ENCODE measurements around the gene MTMR11. TPM values are rescaled to one million over a fixed set of nuclear protein-coding genes. Genes with fewer than 3 reads are reported as not detected.
A peak's percentile ranks its signal among the peaks of the same experiment; 100 is the strongest.

Gene MTMR11
- total RNA-seq, 1 experiment from 2014 or later, result 3.9 TPM

DNA sequence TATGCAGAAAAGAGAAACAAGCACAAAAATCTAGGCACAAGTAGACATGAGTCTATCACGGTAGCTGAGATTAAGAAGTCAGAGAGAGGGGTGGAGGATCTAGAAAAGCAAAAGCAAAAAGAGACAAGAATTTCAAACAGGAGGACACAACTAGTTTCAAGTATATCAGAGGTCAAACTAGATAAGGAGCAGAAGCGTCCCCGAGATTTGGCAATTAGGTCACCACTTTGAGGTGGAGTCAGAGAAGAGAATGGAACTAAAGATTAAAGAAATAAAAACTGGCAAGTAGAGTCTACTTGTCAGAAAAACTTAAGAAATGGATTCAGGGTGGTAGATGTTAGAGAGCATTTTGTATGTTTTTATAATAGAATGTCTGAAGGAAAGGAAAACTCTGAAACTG is 11.3 kb downstream of the MTMR11 start:
- Mint-ChIP-seq H3K4me3 (peak overlapping the region; percentile 97 to 100), H3K27me3 (ENCODE audit: low read depth) (no peaks in the 10 kb centered on the region), H3K9me3 (no peaks in the 10 kb centered on the region; a peak in 1 of 5 replicates), H3K4me1 (peaks cover 17 to 26% of the 10 kb centered on the region in 2 experiments), H3K36me3 (ENCODE audit: insufficient read depth in 1 of 3, low read depth in 3 of 3) (peaks cover 33 to 54% (median 49%) of the 10 kb centered on the region in 3 experiments), H3K27ac (no peak overlapping the region)
- Histone ChIP-seq H2BK12ac (ENCODE audit: insufficient read length, low read depth, low read length) (no peak overlapping the region), H3K9me3 (ENCODE audit: control insufficient read depth, low read depth, low read length) (no peaks in the 10 kb centered on the region), H2AFZ (ENCODE audit: low read length) (no peak overlapping the region), H2AK5ac (ENCODE audit: insufficient read length, low read length) (no peak overlapping the region), H3K27ac (ENCODE audit: insufficient read length, low read depth, low read length) (no peak overlapping the region), H3K4me1 (ENCODE audit: insufficient read depth, low read length) (peaks cover 2% of the 10 kb centered on the region; the same call in 1 of the 2 replicates), H3K23ac (ENCODE audit: insufficient read length, low read depth, low read length) (no peak overlapping the region), H4K5ac (ENCODE audit: insufficient read length, low read depth, low read length) (no peak overlapping the region), H3K18ac (ENCODE audit: insufficient read length, low read depth, low read length) (no peak overlapping the region), H3K23me2 (ENCODE audit: insufficient read length, low read depth, low read length, poor library complexity, severe bottlenecking) (peaks cover 11% of the 10 kb centered on the region), H3K4me2 (ENCODE audit: insufficient read depth, insufficient read length, low read length) (no peak overlapping the region), H2BK15ac (ENCODE audit: low read depth, low read length) (no peak overlapping the region), H3K9ac (ENCODE audit: extremely low read depth, insufficient read length, low read length) (no peak overlapping the region), H2BK20ac (ENCODE audit: low read depth, low read length, poor library complexity, severe bottlenecking) (no peak overlapping the region), H3K79me2 (ENCODE audit: insufficient read depth, low read length) (peaks cover 8% of the 10 kb centered on the region; the same call in 1 of the 2 replicates), H4K20me1 (ENCODE audit: control insufficient read depth, insufficient read depth, insufficient read length) (no peaks in the 10 kb centered on the region), H3K14ac (ENCODE audit: insufficient read depth, low read length) (no peak overlapping the region), H3K4ac (ENCODE audit: low read depth, low read length) (no peak overlapping the region), H3K27me3 (ENCODE audit: insufficient read depth, low read length) (no peaks in the 10 kb centered on the region), H4K8ac (replicated peaks; ENCODE audit: insufficient read length, low read depth, low read length) (no peak overlapping the region), H2BK5ac (ENCODE audit: insufficient read length, low read length) (no peak overlapping the region), H3T11ph (ENCODE audit: low read length) (no peak overlapping the region), H4K91ac (ENCODE audit: insufficient read length, low read depth, low read length) (no peak overlapping the region), H3K79me1 (ENCODE audit: insufficient read depth, low read depth, low read length, poor library complexity, severe bottlenecking) (peaks cover 11% of the 10 kb centered on the region), H3K56ac (ENCODE audit: insufficient read length, low read depth, low read length) (no peak overlapping the region), H2BK120ac (ENCODE audit: low read depth, low read length, poor library complexity, severe bottlenecking) (no peak overlapping the region)
- WGBS (ENCODE audit: extremely low coverage, insufficient read length, low lambda C conversion rate), result no CpG with 5 or more reads among the region's 3 CpGs
- TF ChIP-seq CTCF (conservative IDR thresholded peaks at IDR 0.05), result no peak
- no peak for DNase-seq

All from H9 (cell line).